SK-N-SH (cell line): ENCODE measurements around the gene TNK2. TPM values are rescaled to one million over a fixed set of nuclear protein-coding genes. Genes with fewer than 3 reads are reported as not detected.

Experiments used
- CTCF ChIA-PET: fragments of 300-600, 350-600 bp; formaldehyde crosslinking; extraction: SDS; loops from one replicate; lab custom pipeline; 2021; lab: Yijun Ruan, JAX
- POLR2A ChIA-PET: fragments of 350-600 bp; sonication (Branson Sonifier 250); formaldehyde crosslinking; extraction: SDS; loops from one replicate; lab custom pipeline; 2020; ENCODE audit warnings: antibody characterized with exemption, inconsistent platforms; lab: Yijun Ruan, JAX
- DNase-seq: peaks from one replicate; pipeline ENCODE4 v3.0.0; 2012
- H2AFZ ChIP-seq: fragments of 200-600 bp; sonication (generic); 2 replicates; pipeline ENCODE4 v1.8.1; 2016; ENCODE audit warnings: antibody characterized with exemption, mild to moderate bottlenecking, low read depth
- H3F3A ChIP-seq: fragments of 200-600 bp; sonication (generic); replicated peaks from 2 replicates; pipeline ENCODE3; 2016; ENCODE audit warnings: antibody characterized with exemption, mild to moderate bottlenecking; ENCODE audit not compliant: insufficient read depth
- H3K27ac ChIP-seq, 2 experiments: fragments of 200-500 bp in 1 of 2; fragments of 200-600 bp in 1 of 2; sonication (Bioruptor generic) in 1 of 2; sonication (generic), shearing (Covaris generic) in 1 of 2; 2 replicates each; pipeline versions ENCODE4 v1.5.1 to v1.6.1; 2014 to 2016; ENCODE audit warnings: low read depth in 2 of 2, inconsistent platforms in 1 of 2, low read length in 1 of 2, mild to moderate bottlenecking in 1 of 2, mixed read lengths in 1 of 2
- H3K27me3 ChIP-seq: fragments of 200-600 bp; sonication (generic), shearing (Covaris generic); 2 replicates; pipeline ENCODE4 v1.6.1; 2016; ENCODE audit warnings: mixed run types; ENCODE audit not compliant: insufficient read depth
- H3K36me3 ChIP-seq, 2 experiments: fragments of 200-500 bp in 1 of 2; fragments of 200-600 bp in 1 of 2; sonication (Bioruptor generic) in 1 of 2; sonication (generic) in 1 of 2; replicated peaks in 1 of 2; 2 replicates each; pipeline versions ENCODE3 to v1.5.1; 2014 to 2016; ENCODE audit warnings: low read length in 1 of 2, mild to moderate bottlenecking in 1 of 2; ENCODE audit not compliant: insufficient read depth in 2 of 2, control insufficient read depth in 1 of 2
- H3K4me1 ChIP-seq, 2 experiments: fragments of 200-500 bp in 1 of 2; fragments of 200-600 bp in 1 of 2; sonication (Bioruptor generic) in 1 of 2; sonication (generic), shearing (Covaris generic) in 1 of 2; 2 replicates each; pipeline versions ENCODE4 v1.5.1 to v1.6.1; 2014 to 2016; ENCODE audit warnings: low read depth in 1 of 2, low read length in 1 of 2, mixed run types in 1 of 2; ENCODE audit not compliant: insufficient read depth in 2 of 2, control insufficient read depth in 1 of 2
- H3K4me2 ChIP-seq: fragments of 200-600 bp; sonication (generic), shearing (Covaris generic); 2 replicates; pipeline ENCODE4 v1.6.1; 2017; ENCODE audit warnings: mixed run types
- H3K4me3 ChIP-seq, 2 experiments: fragments of 200-500 bp in 1 of 2; fragments of 200-600 bp in 1 of 2; sonication (Bioruptor generic) in 1 of 2; sonication (generic), shearing (Covaris generic) in 1 of 2; 2 replicates each; pipeline versions ENCODE4 v1.5.1 to v1.8.1; 2014 to 2016; ENCODE audit warnings: low read depth in 2 of 2, inconsistent platforms in 1 of 2, low read length in 1 of 2, mild to moderate bottlenecking in 1 of 2, mixed read lengths in 1 of 2, moderate library complexity in 1 of 2
- H3K79me2 ChIP-seq: fragments of 200-600 bp; sonication (generic); 2 replicates; pipeline ENCODE4 v1.8.1; 2017; ENCODE audit warnings: mild to moderate bottlenecking; ENCODE audit not compliant: insufficient read depth
- H3K9ac ChIP-seq: fragments of 200-600 bp; sonication (generic); 2 replicates; pipeline ENCODE4 v1.6.1; 2017; ENCODE audit warnings: mixed run types
- H3K9me2 ChIP-seq: fragments of 200-600 bp; sonication (generic); 2 replicates; pipeline ENCODE4 v1.6.1; 2017; ENCODE audit warnings: mixed run types
- H3K9me3 ChIP-seq: fragments of 200-600 bp; sonication (generic); 2 replicates; pipeline ENCODE4 v1.6.1; 2017; ENCODE audit warnings: mixed run types, mild to moderate bottlenecking, moderate library complexity
- H4K20me1 ChIP-seq: fragments of 200-600 bp; sonication (generic); 2 replicates; pipeline ENCODE4 v1.6.1; 2017; ENCODE audit warnings: mild to moderate bottlenecking, mixed run types; ENCODE audit not compliant: insufficient read depth
- EP300 ChIP-seq, 2 experiments: IDR thresholded peaks; 2 replicates each; pipeline versions ENCODE4 v1.4.0 to v1.6.1; 2012; ENCODE audit warnings: borderline replicate concordance in 1 of 2, low read depth in 1 of 2, low read length in 1 of 2
- FOXM1 ChIP-seq: IDR thresholded peaks from 2 replicates; pipeline ENCODE4 v1.4.0; 2012; ENCODE audit warnings: low read depth, mild to moderate bottlenecking
- GABPA ChIP-seq: IDR thresholded peaks from 2 replicates; pipeline ENCODE4 v1.4.0; 2012; ENCODE audit warnings: low read depth, mild to moderate bottlenecking
- JUND ChIP-seq: IDR thresholded peaks from 2 replicates; pipeline ENCODE4 v1.4.0; 2012
- MEF2A ChIP-seq: IDR thresholded peaks from 2 replicates; pipeline ENCODE4 v1.4.0; 2012; ENCODE audit warnings: low read depth, borderline replicate concordance
- NFIC ChIP-seq: IDR thresholded peaks from 2 replicates; pipeline ENCODE4 v1.4.0; 2012; ENCODE audit warnings: borderline replicate concordance
- NRF1 ChIP-seq: IDR thresholded peaks from 2 replicates; pipeline ENCODE4 v1.6.1; 2012; ENCODE audit warnings: low read depth, mild to moderate bottlenecking, low read length
- POLR2AphosphoS5 ChIP-seq: IDR thresholded peaks from 2 replicates; pipeline ENCODE4 v1.6.1; 2012; ENCODE audit warnings: low read depth, low read length
- RAD21 ChIP-seq: IDR thresholded peaks from 2 replicates; pipeline ENCODE4 v1.6.1; 2012; ENCODE audit warnings: mild to moderate bottlenecking, low read length
- RCOR1 ChIP-seq: fragments of 150-350 bp; IDR thresholded peaks from 2 replicates; pipeline ENCODE4 v1.6.1; 2017; ENCODE audit warnings: antibody characterized with exemption, low read length
- RXRA ChIP-seq: IDR thresholded peaks from 2 replicates; pipeline ENCODE4 v1.4.0; 2012; ENCODE audit warnings: low read depth, mild to moderate bottlenecking, borderline replicate concordance
- SIN3A ChIP-seq: IDR thresholded peaks from 2 replicates; pipeline ENCODE4 v1.6.1; 2012; ENCODE audit warnings: low read depth, mild to moderate bottlenecking, low read length, moderate library complexity, borderline replicate concordance
- SMC3 ChIP-seq: IDR thresholded peaks from 2 replicates; pipeline ENCODE4 v1.6.1; 2012; ENCODE audit warnings: low read depth, low read length, improper control_type of control experiment
- TAF1 ChIP-seq: IDR thresholded peaks from 2 replicates; pipeline ENCODE4 v1.6.1; 2012; ENCODE audit warnings: low read depth, mild to moderate bottlenecking, low read length, moderate library complexity, borderline replicate concordance
- TCF12 ChIP-seq: IDR thresholded peaks from 2 replicates; pipeline ENCODE4 v1.4.0; 2012
- TEAD4 ChIP-seq: IDR thresholded peaks from 2 replicates; pipeline ENCODE4 v1.4.0; 2012; ENCODE audit warnings: mild to moderate bottlenecking, borderline replicate concordance; ENCODE audit not compliant: insufficient read depth
- YY1 ChIP-seq: IDR thresholded peaks from 2 replicates; pipeline ENCODE4 v1.4.0; 2012; ENCODE audit warnings: low read depth, mild to moderate bottlenecking
- WGBS: methylation state at CpG from one replicate; pipeline ENCODE4 v1.1.6; 2017; ENCODE audit warnings: low lambda C conversion rate; 5-methylcytosine and 5-hydroxymethylcytosine counted together
- polyA plus RNA-seq, 3 experiments: library from polyadenylated mRNA; depleted of rRNA; stranded (reverse); fragments of >200 nt; gene quantifications; 2 replicates each; pipeline ENCODE4 v1.2.3, GENCODE V29; 2012
- TF ChIP-seq, protein P1 (sequence below): IDR thresholded peaks from 2 replicates; pipeline ENCODE4 v1.4.0; 2012; ENCODE audit warnings: low read depth, borderline replicate concordance

TNK2 gene
- polyA plus RNA-seq, 1 of the 3 experiments (the other 2 are of a cell fraction), result 17.3 TPM

GRCh38 chr3:195918176-195918575, 9.8 kb upstream of the TNK2 start (continued):
- TF ChIP-seq, protein P1, sequence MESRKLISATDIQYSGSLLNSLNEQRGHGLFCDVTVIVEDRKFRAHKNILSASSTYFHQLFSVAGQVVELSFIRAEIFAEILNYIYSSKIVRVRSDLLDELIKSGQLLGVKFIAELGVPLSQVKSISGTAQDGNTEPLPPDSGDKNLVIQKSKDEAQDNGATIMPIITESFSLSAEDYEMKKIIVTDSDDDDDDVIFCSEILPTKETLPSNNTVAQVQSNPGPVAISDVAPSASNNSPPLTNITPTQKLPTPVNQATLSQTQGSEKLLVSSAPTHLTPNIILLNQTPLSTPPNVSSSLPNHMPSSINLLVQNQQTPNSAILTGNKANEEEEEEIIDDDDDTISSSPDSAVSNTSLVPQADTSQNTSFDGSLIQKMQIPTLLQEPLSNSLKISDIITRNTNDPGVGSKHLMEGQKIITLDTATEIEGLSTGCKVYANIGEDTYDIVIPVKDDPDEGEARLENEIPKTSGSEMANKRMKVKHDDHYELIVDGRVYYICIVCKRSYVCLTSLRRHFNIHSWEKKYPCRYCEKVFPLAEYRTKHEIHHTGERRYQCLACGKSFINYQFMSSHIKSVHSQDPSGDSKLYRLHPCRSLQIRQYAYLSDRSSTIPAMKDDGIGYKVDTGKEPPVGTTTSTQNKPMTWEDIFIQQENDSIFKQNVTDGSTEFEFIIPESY, result no peak
- TF ChIP-seq EP300 (IDR thresholded peaks at IDR 0.05; ENCODE audit: borderline replicate concordance in 1 of 2, low read depth in 1 of 2, low read length in 1 of 2), result no peak

GRCh38 chr3:195916991-195917390, 8.6 kb upstream of the TNK2 start:
- no peak for TF ChIP-seq FOXM1
- no peak for TF ChIP-seq TCF12
- TF ChIP-seq YY1, result no peak
- TF ChIP-seq NRF1, result no peak
- no peak for TF ChIP-seq RXRA
- no peak for TF ChIP-seq JUND
- no peak for TF ChIP-seq RAD21
- TF ChIP-seq NFIC, result no peak
- TF ChIP-seq SMC3, result no peak
- no peak for TF ChIP-seq TAF1
- TF ChIP-seq SIN3A, result no peak
- TF ChIP-seq RCOR1, result no peak
- no peak for TF ChIP-seq POLR2AphosphoS5
- TF ChIP-seq GABPA, result no peak
- TF ChIP-seq MEF2A, result no peak
- TF ChIP-seq EP300 (IDR thresholded peaks at IDR 0.05; ENCODE audit: borderline replicate concordance in 1 of 2, low read depth in 1 of 2, low read length in 1 of 2), result no peak
- no peak for TF ChIP-seq TEAD4
- Histone ChIP-seq H3K9ac (no peak overlapping the region), H2AFZ (no peak overlapping the region), H3K79me2 (no peaks in the 10 kb centered on the region), H3K9me2 (no peaks in the 10 kb centered on the region), H3K4me2 (no peak overlapping the region), H3F3A (no peaks in the 10 kb centered on the region), H3K36me3 (no peaks in the 10 kb centered on the region), H3K4me1 (peaks cover 5 to 7% of the 10 kb centered on the region in 2 experiments; a peak in 2 of 4 replicates), H3K27ac (no peak overlapping the region), H3K9me3 (no peaks in the 10 kb centered on the region), H3K27me3 (no peaks in the 10 kb centered on the region), H4K20me1 (no peaks in the 10 kb centered on the region), H3K4me3 (no peak overlapping the region)
- no peak for DNase-seq
- 77% methylated on average over 9 of the region's 9 CpGs for WGBS
- ChIA-PET POLR2A (no interaction called here), CTCF (interaction anchor here (2.9 to 8.1 kb wide), 5 partner anchors 22 to 67 kb away, joined by 16 to 141 read pairs (median 23); no protein-coding TSS in a partner anchor)
